Endothelial cell of umbilical vein (primary cell): ENCODE results near the gene IZUMO4. TPM values are rescaled to one million over a fixed set of nuclear protein-coding genes. Genes with fewer than 3 reads are reported as not detected.

Experiments used
- BruUV-seq: library from RNA; stranded (reverse); fragments of 400-500 nt; replicated peaks from 2 replicates; lab custom pipeline; 2021; lab: Mats Ljungman, UMichigan
- CTCF ChIA-PET: fragments of 300-600, 350-600 bp; sonication (Branson Sonifier 250); formaldehyde crosslinking; loops from one replicate; lab custom pipeline; 2021; ENCODE audit warnings: antibody characterized with exemption, inconsistent platforms; lab: Charles Lee
- POLR2A ChIA-PET: fragments of 300-600, 350-600 bp; sonication (Branson Sonifier 250); formaldehyde crosslinking; loops from one replicate; lab custom pipeline; 2021; ENCODE audit warnings: antibody characterized with exemption, inconsistent platforms; lab: Charles Lee
- DNase-seq: peaks from one replicate; pipeline ENCODE4 v3.0.0-alpha.2; 2011; ENCODE audit warnings: low read depth, low spot score
- FAIRE-seq: peaks from 2 replicates; lab custom pipeline; 2011; peaks lifted over from hg19 to GRCh38; lab: Jason Lieb, UNC
- H2AFZ ChIP-seq: 2 replicates; pipeline ENCODE4 v1.6.0; 2012; ENCODE audit warnings: low read depth, low read length, control low read depth, inconsistent platforms
- H3K27ac ChIP-seq: 2 replicates; pipeline ENCODE4 v1.5.1; 2011; ENCODE audit warnings: low read depth, mild to moderate bottlenecking, control low read depth, low read length, moderate library complexity; ENCODE audit not compliant: insufficient read depth
- H3K27me3 ChIP-seq, 2 experiments: 2 replicates each; pipeline versions ENCODE4 v1.6.0 to v1.6.1; 2011; ENCODE audit warnings: low read length in 2 of 2, mixed read lengths in 1 of 2; ENCODE audit not compliant: control insufficient read depth in 2 of 2, insufficient read depth in 2 of 2
- H3K36me3 ChIP-seq, 2 experiments: 2 replicates in 1 of 2; 3 replicates in 1 of 2; pipeline ENCODE4 v1.5.1; 2011; ENCODE audit warnings: low read length in 2 of 2, mild to moderate bottlenecking in 1 of 2, moderate library complexity in 1 of 2; ENCODE audit not compliant: control insufficient read depth in 2 of 2, insufficient read depth in 2 of 2; ENCODE audit errors: extremely low read depth in 1 of 2
- H3K4me1 ChIP-seq: 3 replicates; pipeline ENCODE4 v1.5.1; 2011; ENCODE audit warnings: mild to moderate bottlenecking, low read length; ENCODE audit not compliant: control insufficient read depth, insufficient read depth; ENCODE audit errors: extremely low read depth
- H3K4me2 ChIP-seq: 2 replicates; pipeline ENCODE4 v1.6.1; 2011; ENCODE audit warnings: low read length, control low read depth, mixed read lengths; ENCODE audit not compliant: insufficient read depth
- H3K4me3 ChIP-seq, 3 experiments: fragments of 200-600 bp in 1 of 3; sonication (generic), shearing (Covaris generic) in 1 of 3; replicated peaks in 1 of 3; 2 replicates each; pipeline ENCODE4 v1.5.1; 2011 to 2016; ENCODE audit warnings: control low read depth in 3 of 3, low read length in 3 of 3, mild to moderate bottlenecking in 2 of 3, inconsistent platforms in 1 of 3, low read depth in 1 of 3, moderate library complexity in 1 of 3; ENCODE audit not compliant: insufficient read depth in 1 of 3
- H3K79me2 ChIP-seq: 2 replicates; pipeline ENCODE4 v1.6.0; 2012; ENCODE audit warnings: low read length, inconsistent platforms; ENCODE audit not compliant: control insufficient read depth, insufficient read depth
- H3K9ac ChIP-seq: replicated peaks from 2 replicates; pipeline ENCODE3; 2011; ENCODE audit warnings: low read length, control low read depth; ENCODE audit not compliant: insufficient read depth; ENCODE audit errors: extremely low read depth
- H3K9me1 ChIP-seq: replicated peaks from 3 replicates; pipeline ENCODE4 v1.6.0; 2011; ENCODE audit warnings: mild to moderate bottlenecking, low read length; ENCODE audit not compliant: control insufficient read depth, insufficient read depth; ENCODE audit errors: extremely low read depth
- H3K9me3 ChIP-seq: replicated peaks from 2 replicates; pipeline ENCODE4 v1.5.1; 2012; ENCODE audit warnings: low read length, inconsistent platforms; ENCODE audit not compliant: control insufficient read depth, insufficient read depth
- H4K20me1 ChIP-seq: replicated peaks from 2 replicates; pipeline ENCODE3; 2011; ENCODE audit warnings: mild to moderate bottlenecking, low read length; ENCODE audit not compliant: control insufficient read depth, insufficient read depth; ENCODE audit errors: extremely low read depth
- EZH2 ChIP-seq: IDR thresholded peaks from 2 replicates; pipeline ENCODE4 v1.6.1; 2012; ENCODE audit warnings: borderline replicate concordance, low read depth, mild to moderate bottlenecking, moderate library complexity, low read length, inconsistent platforms; ENCODE audit not compliant: severe bottlenecking
- FOS ChIP-seq: IDR thresholded peaks from 2 replicates; pipeline ENCODE4 v1.6.1; 2011; ENCODE audit warnings: mild to moderate bottlenecking, low read length, moderate library complexity, borderline replicate concordance; ENCODE audit not compliant: insufficient read depth
- GATA2 ChIP-seq: IDR thresholded peaks from 2 replicates; pipeline ENCODE4 v1.7.0; 2011; ENCODE audit warnings: low read depth, mild to moderate bottlenecking, moderate library complexity, mixed read lengths, low read length; ENCODE audit not compliant: insufficient read length, insufficient read depth
- JUN ChIP-seq: IDR thresholded peaks from 2 replicates; pipeline ENCODE4 v1.6.1; 2011; ENCODE audit warnings: borderline replicate concordance, low read depth; ENCODE audit not compliant: insufficient read length, insufficient read depth
- MAX ChIP-seq: IDR thresholded peaks from 2 replicates; pipeline ENCODE4 v1.6.1; 2011; ENCODE audit not compliant: insufficient read depth, insufficient read length
- MYC ChIP-seq: IDR thresholded peaks from one replicate; pipeline ENCODE4 v1.6.1; 2011; ENCODE audit warnings: mild to moderate bottlenecking, low read depth, low read length
- POLR2AphosphoS5 ChIP-seq: IDR thresholded peaks from 2 replicates; pipeline ENCODE4 v1.6.1; 2012; ENCODE audit warnings: low read depth, mild to moderate bottlenecking, control low read depth, low read length, moderate library complexity; ENCODE audit not compliant: insufficient read depth
- dilution Hi-C: fragments of 300-500 bp; cut with MboI; formaldehyde crosslinking; loops from one replicate; pipeline ENCODE4 v1.15.0; 2019; ENCODE audit warnings: low sequenced_read_pairs; ENCODE audit not compliant: extremely low pct_ligation_motif_present
- intact Hi-C: fragments of 100-400 bp; cut with micrococcal nuclease; formaldehyde crosslinking; loops from one replicate; pipeline ENCODE4 v1.10.0; 2022
- polyA plus RNA-seq, 4 experiments: library from polyadenylated mRNA; depleted of rRNA in 3 of 4; stranded (reverse) in 3 of 4; unstranded in 1 of 4; fragments of >200 nt; gene quantifications; 2 replicates each; pipeline versions ENCODE4 v1.2.1 to v1.2.3, GENCODE V29; 2011 to 2012; ENCODE audit warnings: missing spikeins in 1 of 4
- total RNA-seq: library from RNA; stranded (reverse); gene quantifications from 2 replicates; pipeline ENCODE4 v1.2.3, GENCODE V29; 2021

Gene IZUMO4
- total and polyA plus RNA-seq, 2 donors (not counting 3 experiments of a cell fraction or from before 2014, with no cell fraction given): 1.1 to 2.0 TPM

DNA sequence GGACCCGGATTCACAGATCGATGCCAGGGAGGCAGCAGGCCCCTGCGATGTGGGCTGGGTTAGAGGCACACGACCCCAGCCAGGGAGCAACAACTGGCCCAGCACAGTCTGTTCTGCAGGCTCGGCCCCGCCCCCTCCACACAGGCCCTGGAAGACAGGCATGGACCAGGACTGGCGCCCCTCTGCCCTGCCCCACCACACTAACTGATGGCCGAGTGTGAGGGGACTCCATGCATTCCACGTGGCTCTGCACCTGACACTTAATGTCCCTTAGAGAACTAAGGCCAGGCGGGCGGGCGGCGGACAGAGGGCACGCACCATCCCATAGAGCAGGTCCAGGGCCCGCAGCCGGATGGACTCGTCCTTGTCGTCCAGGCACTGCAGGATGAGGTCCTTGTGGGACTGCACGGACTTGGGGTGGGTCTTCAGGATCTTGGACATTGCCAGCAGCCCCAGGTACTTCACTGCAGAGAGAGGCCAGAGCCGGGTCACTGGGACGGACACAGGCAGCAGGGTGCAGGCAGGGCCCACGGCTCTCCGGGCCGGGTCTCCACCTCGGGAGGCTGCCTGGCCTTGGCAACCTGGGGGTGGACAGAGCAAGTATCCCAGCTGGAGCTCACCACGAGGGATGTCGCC is 24.8 kb downstream of the IZUMO4 start:
- ChIA-PET POLR2A (no interaction called here), CTCF (no interaction called here)
- no peak overlapping the region for H3K27ac ChIP-seq
- H4K20me1 ChIP-seq: no peaks in the 10 kb centered on the region
- no peak for FAIRE-seq
- peaks cover 23 to 80% of the 10 kb centered on the region in 2 experiments for H3K36me3 ChIP-seq
- no peak overlapping the region for H2AFZ ChIP-seq
- no peaks in the 10 kb centered on the region for H3K79me2 ChIP-seq
- no peak for DNase-seq
- intact Hi-C loops (no loop called here), dilution Hi-C loops (no loop called here)
- H3K9me1 ChIP-seq: no peaks in the 10 kb centered on the region
- no peak overlapping the region for H3K4me3 ChIP-seq
- no peak for TF ChIP-seq MAX
- TF ChIP-seq FOS: no peak
- no peak for TF ChIP-seq GATA2
- no peak for TF ChIP-seq JUN
- no peak for TF ChIP-seq EZH2
- no TSS peak for BruUV-seq
- no peaks in the 10 kb centered on the region for H3K4me1 ChIP-seq
- no peak overlapping the region for H3K9ac ChIP-seq
- H3K4me2 ChIP-seq: no peak overlapping the region
- no peaks in the 10 kb centered on the region for H3K27me3 ChIP-seq
- no peaks in the 10 kb centered on the region for H3K9me3 ChIP-seq

DNA sequence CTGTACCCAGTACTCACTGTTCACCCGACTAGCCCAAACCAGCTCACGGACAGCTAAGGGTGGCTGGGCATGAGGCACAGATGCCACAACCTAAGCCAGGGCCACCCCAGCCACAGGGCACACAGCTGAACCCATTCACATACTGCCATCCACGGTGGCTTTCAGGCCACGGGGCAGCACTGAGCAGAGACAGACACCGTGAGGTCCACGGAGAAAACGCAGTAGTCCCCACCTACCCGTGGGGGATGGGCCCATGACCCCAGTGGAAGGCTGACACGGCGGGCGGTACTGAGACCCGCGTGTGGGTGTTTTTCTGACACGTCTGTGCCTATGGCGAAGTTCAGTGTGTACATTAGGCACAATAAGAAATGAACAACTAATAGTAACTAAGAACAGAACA is 25.5 kb downstream of the IZUMO4 start:
- CTCF ChIA-PET: no interaction called here
- Histone ChIP-seq H3K4me2 (no peak overlapping the region), H3K27me3 (no peaks in the 10 kb centered on the region), H3K4me1 (no peaks in the 10 kb centered on the region), H3K27ac (no peak overlapping the region), H3K9me1 (no peaks in the 10 kb centered on the region), H4K20me1 (no peaks in the 10 kb centered on the region), H3K9me3 (no peaks in the 10 kb centered on the region), H3K79me2 (no peaks in the 10 kb centered on the region), H3K9ac (no peak overlapping the region), H2AFZ (no peak overlapping the region), H3K4me3 (no peak overlapping the region), H3K36me3 (peaks cover 16 to 80% of the 10 kb centered on the region in 2 experiments)
- TF ChIP-seq GATA2 (no peak), MYC (no peak), POLR2AphosphoS5 (no peak)
- no TSS peak for BruUV-seq
- dilution Hi-C loops: no loop called here
- POLR2A ChIA-PET: no interaction called here
- DNase-seq (no peak), FAIRE-seq (no peak)
- intact Hi-C loops: no loop called here
